SK-N-MC (cell line): ENCODE results near the gene HEMK1.

Experiments
- DNase-seq: peaks from one replicate; pipeline ENCODE4 v3.0.0-alpha.2; 2011; ENCODE audit warnings: low read depth, low spot score
- H3K27ac ChIP-seq: fragments of 200-600 bp; sonication (generic); 2 replicates; pipeline ENCODE4 v1.5.1; 2016; ENCODE audit warnings: mixed run types
- H3K36me3 ChIP-seq: fragments of 200-600 bp; sonication (generic); 2 replicates; pipeline ENCODE4 v1.6.1; 2017; ENCODE audit warnings: antibody characterized with exemption, low read length, mixed read lengths; ENCODE audit not compliant: insufficient read depth
- H3K4me3 ChIP-seq: fragments of 200-600 bp; sonication (generic); 2 replicates; pipeline ENCODE4 v1.5.1; 2016
- H3K9ac ChIP-seq: fragments of 200-600 bp; sonication (generic); 2 replicates; pipeline ENCODE4 v1.8.0; 2017; ENCODE audit warnings: mixed run types, mixed read lengths; ENCODE audit not compliant: insufficient read length
- H3K9me3 ChIP-seq: fragments of 200-600 bp; sonication (generic); 2 replicates; pipeline ENCODE4 v1.6.1; 2017; ENCODE audit warnings: low read depth, mild to moderate bottlenecking, antibody characterized with exemption, low read length, moderate library complexity, mixed read lengths
- EZH2 ChIP-seq: fragments of 200-600 bp; sonication (generic); IDR thresholded peaks from one replicate; pipeline ENCODE4 v1.6.1; 2017; ENCODE audit warnings: antibody characterized with exemption
- FOXP2 ChIP-seq: optimal IDR thresholded peaks from 2 replicates; pipeline ENCODE3; 2011; ENCODE audit warnings: mild to moderate bottlenecking, moderate library complexity; ENCODE audit not compliant: insufficient read depth; ENCODE audit errors: extremely low read length, control extremely low read depth
- POLR2AphosphoS5 ChIP-seq: IDR thresholded peaks from 2 replicates; pipeline ENCODE4 v1.6.1; 2012; ENCODE audit warnings: mild to moderate bottlenecking, low read depth, low read length, borderline replicate concordance

Gene HEMK1

GRCh38 chr3:50605901-50606326, 36.6 kb downstream of the HEMK1 start:
- no peak for TF ChIP-seq EZH2
- no peak for TF ChIP-seq FOXP2
- TF ChIP-seq POLR2AphosphoS5, result no peak
- no peak for DNase-seq
- Histone ChIP-seq H3K9ac (no peak overlapping the region), H3K27ac (no peak overlapping the region), H3K9me3 (no peaks in the 10 kb centered on the region), H3K4me3 (no peak overlapping the region), H3K36me3 (no peaks in the 10 kb centered on the region)

GRCh38 chr3:50606596-50606995, 37.3 kb downstream of the HEMK1 start:
- H3K9ac ChIP-seq, result no peak overlapping the region
- no peak overlapping the region for H3K27ac ChIP-seq
- TF ChIP-seq FOXP2 (no peak), EZH2 (no peak), POLR2AphosphoS5 (no peak)

GRCh38 chr3:50607271-50608091, 38.2 kb downstream of the HEMK1 start:
- H3K36me3 ChIP-seq, result no peaks in the 10 kb centered on the region
- no peak overlapping the region for H3K4me3 ChIP-seq
- no peaks in the 10 kb centered on the region for H3K9me3 ChIP-seq
- no peak for TF ChIP-seq FOXP2
- no peak overlapping the region for H3K9ac ChIP-seq
- no peak overlapping the region for H3K27ac ChIP-seq
- no peak for DNase-seq

More at GRCh38 chr3:50606596-50606995, 37.3 kb downstream of the HEMK1 start:
- Histone ChIP-seq H3K9me3 (no peaks in the 10 kb centered on the region), H3K36me3 (no peaks in the 10 kb centered on the region), H3K4me3 (no peak overlapping the region)
- no peak for DNase-seq

GRCh38 chr3:50608278-50608677, 39.0 kb downstream of the HEMK1 start:
- H3K9ac ChIP-seq, result no peak overlapping the region
- H3K4me3 ChIP-seq, result no peak overlapping the region
- no peak for TF ChIP-seq POLR2AphosphoS5
- no peak for TF ChIP-seq FOXP2
- TF ChIP-seq EZH2, result no peak
- no peaks in the 10 kb centered on the region for H3K36me3 ChIP-seq
- no peaks in the 10 kb centered on the region for H3K9me3 ChIP-seq
- no peak for DNase-seq
- H3K27ac ChIP-seq, result no peak overlapping the region

GRCh38 chr3:50609071-50609762, 39.9 kb downstream of the HEMK1 start:
- Histone ChIP-seq H3K9me3 (no peaks in the 10 kb centered on the region), H3K4me3 (no peak overlapping the region), H3K9ac (no peak overlapping the region), H3K27ac (no peak overlapping the region), H3K36me3 (no peaks in the 10 kb centered on the region)
- TF ChIP-seq FOXP2 (no peak), EZH2 (no peak)
- no peak for DNase-seq

GRCh38 chr3:50609763-50610085, 40.4 kb downstream of the HEMK1 start:
- Histone ChIP-seq H3K4me3 (no peak overlapping the region), H3K36me3 (no peaks in the 10 kb centered on the region), H3K9me3 (no peaks in the 10 kb centered on the region), H3K9ac (no peak overlapping the region), H3K27ac (no peak overlapping the region)
- TF ChIP-seq POLR2AphosphoS5 (no peak), FOXP2 (no peak), EZH2 (no peak)
- no peak for DNase-seq

- Histone ChIP-seq H3K36me3 (no peaks in the 10 kb centered on the region), H3K4me3 (no peak overlapping the region), H3K9ac (no peak overlapping the region), H3K9me3 (no peaks in the 10 kb centered on the region), H3K27ac (no peak overlapping the region)
- no peak for DNase-seq
- TF ChIP-seq EZH2, result no peak
- TF ChIP-seq POLR2AphosphoS5, result no peak
- TF ChIP-seq FOXP2, result no peak
Measured at GRCh38 chr3:50610181-50610971, 41.1 kb downstream of the HEMK1 start.

- Histone ChIP-seq H3K27ac (no peak overlapping the region), H3K9ac (no peak overlapping the region), H3K36me3 (no peaks in the 10 kb centered on the region), H3K9me3 (no peaks in the 10 kb centered on the region), H3K4me3 (peak overlapping the region; percentile 73)
- no peak for DNase-seq
- TF ChIP-seq POLR2AphosphoS5, result no peak
- TF ChIP-seq FOXP2, result no peak
- no peak for TF ChIP-seq EZH2
Measured at GRCh38 chr3:50610992-50611463, 41.7 kb downstream of the HEMK1 start.
